HCT116 (cell line): ENCODE measurements around the gene DNM3. TPM values are rescaled to one million over a fixed set of nuclear protein-coding genes. Genes with fewer than 3 reads are reported as not detected.

Source experiments
- ATAC-seq: fragments of 200-7000 bp; cut with Tn5 transposase; 2 replicates; pipeline ENCODE4 v1.9.1; 2020; ENCODE audit warnings: mild to moderate bottlenecking, moderate library complexity
- BruUV-seq: library from RNA; stranded (reverse); fragments of 400-500 nt; replicated peaks from 2 replicates; lab custom pipeline; 2021; lab: Mats Ljungman, UMichigan
- CTCF ChIA-PET: fragments of 300-600 bp; sonication (Branson Sonifier 250); formaldehyde crosslinking; loops from one replicate; lab custom pipeline; 2021; ENCODE audit warnings: antibody characterized with exemption; lab: Charles Lee
- POLR2A ChIA-PET: fragments of 300-600, 350-600 bp; sonication (Branson Sonifier 250); formaldehyde crosslinking; loops from one replicate; lab custom pipeline; 2021; ENCODE audit warnings: antibody characterized with exemption; lab: Charles Lee
- RAD21 ChIA-PET, 2 experiments: fragments of 300-600 bp; sonication (Branson Sonifier 250); formaldehyde crosslinking; loops; one replicate each; lab custom pipeline; 2023; ENCODE audit warnings: low total read pairs in 2 of 2; ENCODE audit not compliant: uncharacterized antibody in 2 of 2, unreplicated experiment in 2 of 2, low non-redundant PET in 1 of 2; lab: Charles Lee
- DNase-seq: peaks from one replicate; pipeline ENCODE4 v3.0.0-alpha.2; 2010; ENCODE audit warnings: low read depth, low spot score
- H2AFZ ChIP-seq: fragments of 200-600 bp; shearing (Covaris generic), sonication (generic); 2 replicates; pipeline ENCODE4 v1.6.1; 2017; ENCODE audit warnings: low read depth, mixed run types, mixed read lengths, antibody characterized with exemption, low read length; ENCODE audit not compliant: poor library complexity, severe bottlenecking
- H3K27ac ChIP-seq: 2 replicates; pipeline ENCODE4 v1.5.1; 2012; ENCODE audit warnings: low read depth, low read length
- H3K27me3 ChIP-seq: fragments of 200-600 bp; sonication (generic); 2 replicates; pipeline ENCODE4 v1.6.1; 2016; ENCODE audit warnings: mixed run types, low read length, mixed read lengths; ENCODE audit not compliant: insufficient read depth
- H3K36me3 ChIP-seq, 2 experiments: fragments of 200-500 bp in 1 of 2; fragments of 200-600 bp in 1 of 2; sonication (Bioruptor generic) in 1 of 2; sonication (generic) in 1 of 2; 2 replicates each; pipeline versions ENCODE4 v1.5.1 to v1.6.1; 2014 to 2016; ENCODE audit warnings: low read length in 2 of 2, inconsistent platforms in 1 of 2, mixed read lengths in 1 of 2, mixed run types in 1 of 2; ENCODE audit not compliant: insufficient read depth in 2 of 2, control insufficient read depth in 1 of 2
- H3K4me1 ChIP-seq, 2 experiments: fragments of 200-600 bp in 1 of 2; sonication (generic) in 1 of 2; 2 replicates each; pipeline versions ENCODE4 v1.5.1 to v1.6.1; 2012 to 2017; ENCODE audit warnings: low read length in 2 of 2, inconsistent platforms in 1 of 2, mild to moderate bottlenecking in 1 of 2, mixed read lengths in 1 of 2, mixed run types in 1 of 2, moderate library complexity in 1 of 2; ENCODE audit not compliant: insufficient read depth in 2 of 2, control insufficient read depth in 1 of 2
- H3K4me2 ChIP-seq: fragments of 200-600 bp; sonication (generic); 2 replicates; pipeline ENCODE4 v1.6.1; 2017; ENCODE audit warnings: mixed run types, low read length, mixed read lengths
- H3K4me3 ChIP-seq, 2 experiments: fragments of 200-600 bp in 1 of 2; sonication (generic) in 1 of 2; replicated peaks in 1 of 2; 2 replicates each; pipeline ENCODE4 v1.5.1; 2011 to 2016; ENCODE audit warnings: low read length in 2 of 2, control low read depth in 1 of 2, low read depth in 1 of 2, mild to moderate bottlenecking in 1 of 2, mixed read lengths in 1 of 2, mixed run types in 1 of 2
- H3K79me2 ChIP-seq: fragments of 200-600 bp; sonication (generic); 2 replicates; pipeline ENCODE4 v1.6.1; 2017; ENCODE audit warnings: mild to moderate bottlenecking, mixed run types, low read length, moderate library complexity, mixed read lengths; ENCODE audit not compliant: insufficient read depth
- H3K9ac ChIP-seq: fragments of 200-600 bp; sonication (generic); 2 replicates; pipeline ENCODE4 v1.6.1; 2016; ENCODE audit warnings: low read length, mixed read lengths
- H3K9me2 ChIP-seq: fragments of 200-600 bp; sonication (generic), shearing (Covaris generic); 2 replicates; pipeline ENCODE4 v1.6.1; 2017; ENCODE audit warnings: mixed run types, mild to moderate bottlenecking, moderate library complexity; ENCODE audit not compliant: insufficient read depth
- H3K9me3 ChIP-seq, 2 experiments: fragments of 200-500 bp in 1 of 2; fragments of 200-600 bp in 1 of 2; sonication (Bioruptor generic) in 1 of 2; sonication (generic) in 1 of 2; 2 replicates each; pipeline ENCODE4 v1.6.1; 2014 to 2017; ENCODE audit warnings: low read length in 2 of 2, mixed read lengths in 2 of 2, inconsistent platforms in 1 of 2, low read depth in 1 of 2, mild to moderate bottlenecking in 1 of 2, mixed run types in 1 of 2, moderate library complexity in 1 of 2; ENCODE audit not compliant: control insufficient read depth in 1 of 2, insufficient read depth in 1 of 2
- H4K20me1 ChIP-seq: fragments of 200-600 bp; sonication (generic), shearing (Covaris generic); 2 replicates; pipeline ENCODE4 v1.6.1; 2017; ENCODE audit warnings: mixed run types, mild to moderate bottlenecking, moderate library complexity; ENCODE audit not compliant: insufficient read depth
- ATF3 ChIP-seq: IDR thresholded peaks from 2 replicates; pipeline ENCODE4 v1.6.1; 2012
- CBX3 ChIP-seq: IDR thresholded peaks from 2 replicates; pipeline ENCODE4 v1.6.1; 2012; ENCODE audit warnings: low read depth
- CEBPB ChIP-seq: IDR thresholded peaks from 2 replicates; pipeline ENCODE4 v1.6.1; 2012; ENCODE audit warnings: low read depth
- CTCF ChIP-seq, 3 experiments: fragments of 200-600 bp in 1 of 3; sonication (generic) in 1 of 3; IDR thresholded peaks in 2 of 3; conservative IDR thresholded peaks in 1 of 3; 2 replicates each; pipeline ENCODE4 v1.5.1; 2012 to 2017; ENCODE audit warnings: low read depth in 2 of 3, low read length in 2 of 3, antibody characterized with exemption in 1 of 3, borderline replicate concordance in 1 of 3, control low read depth in 1 of 3, mild to moderate bottlenecking in 1 of 3, mixed read lengths in 1 of 3, mixed run types in 1 of 3, moderate library complexity in 1 of 3; ENCODE audit not compliant: insufficient read depth in 1 of 3
- ELF1 ChIP-seq: IDR thresholded peaks from 2 replicates; pipeline ENCODE4 v1.6.1; 2012; ENCODE audit warnings: low read depth, borderline replicate concordance
- JUND ChIP-seq: IDR thresholded peaks from 2 replicates; pipeline ENCODE4 v1.6.1; 2012
- MAX ChIP-seq: IDR thresholded peaks from 2 replicates; pipeline ENCODE4 v1.6.1; 2012
- POLR2A ChIP-seq: IDR thresholded peaks from 2 replicates; pipeline ENCODE4 v1.7.0; 2011; ENCODE audit warnings: borderline replicate concordance; ENCODE audit not compliant: insufficient read depth, insufficient read length; ENCODE audit errors: extremely low read depth
- RAD21 ChIP-seq: IDR thresholded peaks from 2 replicates; pipeline ENCODE4 v1.6.1; 2012; ENCODE audit warnings: low read depth, mild to moderate bottlenecking
- SRF ChIP-seq: IDR thresholded peaks from 2 replicates; pipeline ENCODE4 v1.6.1; 2012; ENCODE audit warnings: low read depth
- ZBTB33 ChIP-seq: IDR thresholded peaks from 2 replicates; pipeline ENCODE4 v1.6.1; 2011; ENCODE audit warnings: mild to moderate bottlenecking, low read length, moderate library complexity; ENCODE audit not compliant: insufficient replicate concordance; ENCODE audit errors: extremely low read depth
- ZNF274 ChIP-seq: fragments of 200-500 bp; sonication (Bioruptor generic); IDR thresholded peaks from 2 replicates; pipeline ENCODE4 v1.6.1; 2014; ENCODE audit warnings: mild to moderate bottlenecking, low read depth, low read length, inconsistent platforms
- intact Hi-C: fragments of 100-400 bp; cut with micrococcal nuclease; formaldehyde crosslinking; loops from 2 replicates; pipeline ENCODE4 v1.10.0; 2022
- total RNA-seq: library from RNA; stranded (reverse); gene quantifications from one replicate; pipeline ENCODE4 v1.2.1, GENCODE V29; 2021; ENCODE audit not compliant: unreplicated experiment

Gene DNM3
- total RNA-seq, 1 experiment from 2014 or later, result 3.1 TPM

GRCh38 chr1:171949316-171949715 lies 108.0 kb downstream of the DNM3 start:
- RAD21 ChIA-PET, result no interaction called here
- H3K4me3 ChIP-seq, result no peak overlapping the region
- no peak overlapping the region for H3K4me2 ChIP-seq
- no peaks in the 10 kb centered on the region for H3K9me2 ChIP-seq
- TF ChIP-seq ATF3 (no peak), RAD21 (no peak), ELF1 (no peak)
- peaks cover 0 to 3% of the 10 kb centered on the region in 2 experiments; a peak in 1 of 4 replicates for H3K4me1 ChIP-seq
- H3K9ac ChIP-seq, result no peak overlapping the region
- ATAC-seq (no peak), DNase-seq (no peak)
- no TSS peak for BruUV-seq
- no peaks in the 10 kb centered on the region for H4K20me1 ChIP-seq
- no peak overlapping the region for H2AFZ ChIP-seq
- intact Hi-C loops, result no loop called here
- no peaks in the 10 kb centered on the region for H3K27me3 ChIP-seq
- H3K27ac ChIP-seq, result no peak overlapping the region
- no peaks in the 10 kb centered on the region for H3K79me2 ChIP-seq
- no peaks in the 10 kb centered on the region for H3K36me3 ChIP-seq
- POLR2A ChIA-PET, result no interaction called here
- no peaks in the 10 kb centered on the region for H3K9me3 ChIP-seq
- CTCF ChIA-PET, result no interaction called here

GRCh38 chr1:171953835-171954234 lies 112.5 kb downstream of the DNM3 start:
- RAD21 ChIA-PET, result no interaction called here
- H3K79me2 ChIP-seq, result no peaks in the 10 kb centered on the region
- intact Hi-C loops, result no loop called here
- TF ChIP-seq ATF3 (no peak), ELF1 (no peak), CEBPB (no peak), JUND (no peak), CTCF (IDR thresholded peaks at IDR 0.05 in 2 of 3, conservative IDR thresholded peaks at IDR 0.05 in 1 of 3; ENCODE audit: borderline replicate concordance in 1 of 3, insufficient read depth in 1 of 3, low read depth in 2 of 3, low read length in 2 of 3) (no peak), ZNF274 (no peak), ZBTB33 (no peak), SRF (no peak), CBX3 (no peak), MAX (no peak), POLR2A (no peak)
- DNase-seq (no peak), ATAC-seq (no peak)
- no peak overlapping the region for H3K4me3 ChIP-seq
- no peaks in the 10 kb centered on the region for H3K9me3 ChIP-seq
- BruUV-seq, result no TSS peak
- no peak overlapping the region for H3K4me2 ChIP-seq
- no peaks in the 10 kb centered on the region for H3K9me2 ChIP-seq
- H3K4me1 ChIP-seq, result no peaks in the 10 kb centered on the region
- H3K9ac ChIP-seq, result no peak overlapping the region
- H4K20me1 ChIP-seq, result no peaks in the 10 kb centered on the region
- no peak overlapping the region for H3K27ac ChIP-seq
- POLR2A ChIA-PET, result no interaction called here
- H3K27me3 ChIP-seq, result no peaks in the 10 kb centered on the region
- no peaks in the 10 kb centered on the region for H3K36me3 ChIP-seq
- no peak overlapping the region for H2AFZ ChIP-seq
- CTCF ChIA-PET, result no interaction called here
